HG03045 (cell line): ENCODE results near the gene EML1.

Experiments used
- ATAC-seq: cut with Tn5 transposase; IDR thresholded peaks from one replicate; pipeline ENCODE4 v1.9.1; 2021; ENCODE audit warnings: mild to moderate bottlenecking, moderate library complexity; ENCODE audit not compliant: unreplicated experiment

Gene EML1

DNA sequence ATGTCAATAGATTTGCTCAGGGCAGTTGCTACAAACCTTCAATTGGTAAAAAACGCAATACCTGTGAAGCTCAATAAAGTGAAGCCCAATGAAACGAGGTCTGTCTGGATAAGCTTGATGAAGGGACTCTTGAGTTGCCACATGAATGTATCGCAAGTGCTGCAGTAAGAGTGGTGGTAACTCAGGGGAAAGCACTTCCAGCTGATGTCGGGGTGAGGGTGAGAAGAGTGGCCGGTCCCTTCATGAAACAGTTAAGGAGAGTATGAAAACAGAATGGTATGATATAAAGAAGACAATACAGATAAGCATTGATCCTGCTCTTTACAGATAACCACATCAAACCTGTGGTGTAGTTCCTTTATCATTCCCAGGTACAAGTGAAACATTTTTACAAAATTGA lies 188.6 kb downstream of the EML1 start:
- no peak for ATAC-seq

GRCh38 chr14:99982537-99983250 lies 189.5 kb downstream of the EML1 start:
- ATAC-seq: peak; percentile 72

GRCh38 chr14:99983251-99984015 lies 190.2 kb downstream of the EML1 start:
- no peak for ATAC-seq

- ATAC-seq: no peak
These were observed 190.8 kb downstream of the EML1 start for GRCh38 chr14:99984036-99984435.

DNA sequence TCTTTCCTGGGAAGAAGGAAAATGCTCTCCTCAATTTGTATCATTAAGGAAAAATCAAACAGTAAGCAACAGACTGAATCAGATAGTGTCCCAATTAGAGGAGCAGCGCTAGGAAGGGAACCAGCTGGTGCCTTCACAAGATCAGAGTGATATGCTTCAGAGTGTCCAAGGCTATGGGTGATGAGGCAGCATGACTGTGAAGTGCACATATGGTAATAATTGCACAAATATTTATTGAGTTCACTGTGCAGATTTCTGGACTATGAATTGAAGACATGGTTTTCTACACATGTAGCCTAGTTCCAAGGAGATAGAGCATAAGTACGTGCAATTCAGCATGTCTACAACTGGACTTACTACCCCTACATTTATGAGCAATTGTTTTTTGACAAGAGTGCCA lies 193.2 kb downstream of the EML1 start:
- ATAC-seq: no peak

DNA sequence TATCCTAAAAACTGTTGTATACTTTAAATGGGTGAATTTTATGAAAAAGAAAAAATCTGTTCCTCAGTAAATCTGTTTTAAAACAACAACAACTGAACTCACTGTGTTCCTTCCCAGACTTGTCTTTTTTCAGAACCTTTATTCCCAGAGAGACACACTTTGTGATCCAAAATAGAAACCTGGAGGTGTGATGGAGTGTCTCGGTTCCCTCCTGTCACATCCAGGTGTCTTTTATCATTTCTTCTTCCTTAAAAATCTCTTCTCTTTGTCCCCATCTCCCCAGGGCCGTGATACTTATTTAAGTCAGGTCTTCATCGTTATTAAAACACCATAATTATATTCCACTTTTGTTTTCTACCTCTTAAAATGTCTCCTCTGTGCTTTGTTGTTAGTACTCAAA lies 195.8 kb downstream of the EML1 start:
- ATAC-seq: no peak

- ATAC-seq: no peak
These were observed 197.3 kb downstream of the EML1 start for GRCh38 chr14:99990268-99991170.

DNA sequence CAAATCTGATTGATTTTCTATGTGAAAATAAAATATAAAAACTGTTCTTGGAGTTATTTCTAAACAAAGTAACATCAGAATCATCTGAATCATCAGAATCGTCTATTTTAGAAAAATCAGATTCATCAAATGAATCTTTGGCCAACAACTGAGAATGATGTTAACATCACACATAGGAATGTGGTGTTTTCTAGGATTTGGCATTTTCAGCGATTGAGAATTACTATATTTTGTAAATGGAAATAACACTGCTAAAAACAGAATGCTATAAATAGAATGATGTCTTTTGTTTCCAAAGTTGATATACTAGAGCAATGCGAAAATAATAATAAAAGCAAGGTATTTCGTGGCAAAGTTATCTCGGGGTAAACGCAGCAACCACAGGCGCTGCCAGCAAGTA lies 198.1 kb downstream of the EML1 start:
- ATAC-seq: no peak
